ENCODE results near the gene CFI.

CFI gene

DNA sequence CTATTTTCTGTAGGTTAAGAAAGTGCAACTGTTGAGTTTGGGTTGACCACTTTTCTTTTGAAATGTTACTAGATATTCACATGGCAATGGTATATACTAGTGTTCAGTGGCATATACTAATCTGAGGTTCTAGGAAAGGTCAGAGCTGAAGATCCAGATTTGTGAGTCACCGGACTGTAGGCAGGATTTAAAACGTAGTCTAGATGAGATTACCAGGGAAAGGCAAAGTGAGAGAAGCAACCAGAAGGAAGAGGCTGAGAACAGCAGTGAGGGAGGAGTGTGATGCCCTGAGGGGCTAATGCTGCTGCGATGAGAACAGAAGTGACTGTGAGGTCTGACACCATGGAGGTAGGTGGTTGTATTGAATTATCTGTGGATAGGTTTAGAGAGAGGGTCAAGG is 62.3 kb downstream of the CFI start:
- Histone ChIP-seq H3K4me2 (ENCODE audit: low read depth, low read length, poor library complexity, severe bottlenecking) (no peak overlapping the region), H4K20me1 (ENCODE audit: insufficient read depth, low read length, poor library complexity, severe bottlenecking) (no peaks in the 10 kb centered on the region), H3K4me1 (ENCODE audit: insufficient read depth, low read length, poor library complexity, severe bottlenecking) (no peaks in the 10 kb centered on the region), H2AFZ (ENCODE audit: low read length) (no peak overlapping the region), H3K9me3 (ENCODE audit: insufficient read depth, low read depth, low read length) (no peaks in the 10 kb centered on the region), H3K9me2 (replicated peaks; ENCODE audit: low read depth, low read length) (no peaks in the 10 kb centered on the region), H3K27me3 (ENCODE audit: insufficient read depth, low read length, poor library complexity, severe bottlenecking) (no peaks in the 10 kb centered on the region), H3F3A (ENCODE audit: low read depth) (no peaks in the 10 kb centered on the region), H3K4me3 (ENCODE audit: low read length, poor library complexity, severe bottlenecking) (no peak overlapping the region), H3K79me2 (ENCODE audit: insufficient read depth, low read length) (no peaks in the 10 kb centered on the region), H3K9ac (ENCODE audit: low read depth, low read length, poor library complexity, severe bottlenecking) (no peak overlapping the region), H3K36me3 (ENCODE audit: insufficient read depth, low read length) (no peaks in the 10 kb centered on the region)
- TF ChIP-seq CTCF (conservative IDR thresholded peaks at IDR 0.05; ENCODE audit: low read length) (no peak), EZH2phosphoT487 (IDR thresholded peaks at IDR 0.05; ENCODE audit: borderline replicate concordance) (no peak)

DNA sequence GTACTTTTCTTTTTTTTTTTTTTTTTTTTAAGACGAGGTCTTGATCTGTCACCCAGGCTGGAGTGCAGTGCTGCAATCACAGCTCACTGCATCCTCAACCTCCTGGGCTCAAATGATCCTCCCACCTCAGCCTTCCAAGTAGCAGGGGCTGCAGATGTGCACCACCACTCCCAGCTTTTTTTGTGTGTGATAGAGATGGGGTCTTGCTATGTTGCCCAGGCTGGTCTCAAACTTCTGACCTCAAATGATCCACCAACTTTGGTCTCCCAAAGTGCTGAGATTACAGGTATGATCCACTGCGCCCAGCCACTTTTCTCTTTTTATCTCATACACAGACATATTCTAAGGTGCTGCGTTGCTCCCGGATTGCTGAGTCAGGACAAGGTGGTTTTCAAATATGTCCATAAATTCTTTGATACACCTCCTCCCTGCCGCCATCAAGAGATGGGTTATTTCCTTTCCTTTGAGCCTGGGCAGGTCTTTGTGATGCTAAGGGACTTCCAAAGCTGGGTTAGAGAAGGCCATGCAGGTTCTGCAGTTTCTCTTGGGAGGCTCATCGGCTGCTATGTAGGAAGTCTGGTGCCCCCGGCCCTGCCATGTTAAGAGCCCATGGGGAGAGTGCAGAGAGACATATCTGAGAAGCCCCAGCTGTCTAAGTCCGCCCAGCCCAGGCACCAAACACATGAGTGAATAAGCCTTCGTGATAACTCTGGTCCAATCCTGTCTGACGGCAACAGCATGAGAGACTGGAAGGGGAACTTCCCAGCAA is 63.5 kb downstream of the CFI start:
- no peaks in the 10 kb centered on the region for H3K27me3 ChIP-seq (ENCODE audit: insufficient read depth, low read length, poor library complexity, severe bottlenecking)
- no peak overlapping the region for H2AFZ ChIP-seq (ENCODE audit: low read length)
- H3K79me2 ChIP-seq (ENCODE audit: insufficient read depth, low read length) = no peaks in the 10 kb centered on the region
- H3K4me2 ChIP-seq (ENCODE audit: low read depth, low read length, poor library complexity, severe bottlenecking) = no peak overlapping the region
- H3F3A ChIP-seq (ENCODE audit: low read depth) = no peaks in the 10 kb centered on the region
- no peaks in the 10 kb centered on the region for H3K36me3 ChIP-seq (ENCODE audit: insufficient read depth, low read length)
- no peaks in the 10 kb centered on the region for H3K9me2 ChIP-seq (replicated peaks; ENCODE audit: low read depth, low read length)
- H3K9me3 ChIP-seq (ENCODE audit: insufficient read depth, low read depth, low read length) = no peaks in the 10 kb centered on the region
- TF ChIP-seq EZH2phosphoT487 (IDR thresholded peaks at IDR 0.05; ENCODE audit: borderline replicate concordance) (no peak), CTCF (conservative IDR thresholded peaks at IDR 0.05; ENCODE audit: low read length) (no peak)
- H4K20me1 ChIP-seq (ENCODE audit: insufficient read depth, low read length, poor library complexity, severe bottlenecking) = no peaks in the 10 kb centered on the region
- H3K4me3 ChIP-seq (ENCODE audit: low read length, poor library complexity, severe bottlenecking) = no peak overlapping the region
- no peak overlapping the region for H3K9ac ChIP-seq (ENCODE audit: low read depth, low read length, poor library complexity, severe bottlenecking)
- H3K4me1 ChIP-seq (ENCODE audit: insufficient read depth, low read length, poor library complexity, severe bottlenecking) = no peaks in the 10 kb centered on the region

GRCh38 chr4:109735566-109736365 is 66.0 kb downstream of the CFI start:
- 0 out of 2 replicates have a peak, but pooled peaks cover 4% of the 10 kb centered on the region for H3F3A ChIP-seq (ENCODE audit: low read depth)
- H3K4me3 ChIP-seq (ENCODE audit: low read length, poor library complexity, severe bottlenecking) = no peak overlapping the region
- no peaks in the 10 kb centered on the region for H3K4me1 ChIP-seq (ENCODE audit: insufficient read depth, low read length, poor library complexity, severe bottlenecking)
- no peaks in the 10 kb centered on the region for H3K9me2 ChIP-seq (replicated peaks; ENCODE audit: low read depth, low read length)
- H3K4me2 ChIP-seq (ENCODE audit: low read depth, low read length, poor library complexity, severe bottlenecking) = no peak overlapping the region
- H2AFZ ChIP-seq (ENCODE audit: low read length) = no peak overlapping the region
- H3K36me3 ChIP-seq (ENCODE audit: insufficient read depth, low read length) = no peaks in the 10 kb centered on the region
- H3K9me3 ChIP-seq (ENCODE audit: insufficient read depth, low read depth, low read length) = no peaks in the 10 kb centered on the region
- TF ChIP-seq EZH2phosphoT487 (IDR thresholded peaks at IDR 0.05; ENCODE audit: borderline replicate concordance) (no peak), CTCF (conservative IDR thresholded peaks at IDR 0.05; ENCODE audit: low read length) (no peak)
- no peaks in the 10 kb centered on the region for H3K79me2 ChIP-seq (ENCODE audit: insufficient read depth, low read length)
- no peaks in the 10 kb centered on the region for H3K27me3 ChIP-seq (ENCODE audit: insufficient read depth, low read length, poor library complexity, severe bottlenecking)
- H3K9ac ChIP-seq (ENCODE audit: low read depth, low read length, poor library complexity, severe bottlenecking) = no peak overlapping the region
- H4K20me1 ChIP-seq (ENCODE audit: insufficient read depth, low read length, poor library complexity, severe bottlenecking) = no peaks in the 10 kb centered on the region

Data from Loucy (cell line).